HepG2 (cell line): Measurements from ENCODE around the gene CDK15. TPM values are rescaled to one million over a fixed set of nuclear protein-coding genes. Genes with fewer than 3 reads are reported as not detected.

Experiments
- GLI4 ChIP-seq: sonication (generic); formaldehyde crosslinking; IDR thresholded peaks from 2 replicates; pipeline ENCODE4 v1.5.1; 2020; ENCODE audit warnings: missing genetic modification reagents, mild to moderate bottlenecking, moderate library complexity, borderline replicate concordance
- HNRNPUL1 ChIP-seq: fragments of 200-400 bp; formaldehyde crosslinking; IDR thresholded peaks from 2 replicates; pipeline ENCODE4 v1.6.1; 2017; ENCODE audit warnings: low read depth, mild to moderate bottlenecking, low read length, moderate library complexity
- JUN ChIP-seq: sonication (generic); formaldehyde crosslinking; IDR thresholded peaks from 2 replicates; pipeline ENCODE4 v1.4.0; 2020; ENCODE audit warnings: mild to moderate bottlenecking, missing genetic modification reagents
- MTF2 ChIP-seq: sonication (generic); formaldehyde crosslinking; IDR thresholded peaks from 2 replicates; pipeline ENCODE4 v1.5.0; 2020; ENCODE audit warnings: missing genetic modification reagents, borderline replicate concordance
- NFE2L2 ChIP-seq: fragments of 150-350 bp; IDR thresholded peaks from 2 replicates; pipeline ENCODE4 v1.6.1; 2014; ENCODE audit warnings: low read length
- PHF20 ChIP-seq: sonication (generic); formaldehyde crosslinking; IDR thresholded peaks from 2 replicates; pipeline ENCODE4 v1.5.0; 2020; ENCODE audit warnings: mild to moderate bottlenecking, missing genetic modification reagents
- SCMH1 ChIP-seq: sonication (generic); formaldehyde crosslinking; IDR thresholded peaks from 2 replicates; pipeline ENCODE4 v1.9.0; 2021; ENCODE audit warnings: missing genetic modification reagents, mild to moderate bottlenecking, borderline replicate concordance
- STAT5B ChIP-seq: sonication (generic); formaldehyde crosslinking; IDR thresholded peaks from 2 replicates; pipeline ENCODE4 v1.4.0; 2020; ENCODE audit warnings: missing genetic modification reagents
- TRIM24 ChIP-seq: sonication (generic); formaldehyde crosslinking; IDR thresholded peaks from 2 replicates; pipeline ENCODE4 v1.8.0; 2022; ENCODE audit warnings: mild to moderate bottlenecking, missing genetic modification reagents
- XRCC5 ChIP-seq: fragments of 200-400 bp; formaldehyde crosslinking; optimal IDR thresholded peaks from 2 replicates; pipeline ENCODE3; 2017; ENCODE audit warnings: mild to moderate bottlenecking, low read length
- ZFP90 ChIP-seq: sonication (generic); formaldehyde crosslinking; IDR thresholded peaks from 2 replicates; pipeline ENCODE4 v1.8.0; 2022; ENCODE audit warnings: missing genetic modification reagents, mild to moderate bottlenecking, inconsistent platforms, borderline replicate concordance
- ZNF121 ChIP-seq: sonication (generic); formaldehyde crosslinking; IDR thresholded peaks from 2 replicates; pipeline ENCODE4 v1.5.0; 2020; ENCODE audit warnings: mild to moderate bottlenecking, missing genetic modification reagents
- ZNF260 ChIP-seq: sonication (generic); formaldehyde crosslinking; IDR thresholded peaks from 2 replicates; pipeline ENCODE4 v1.4.0; 2020; ENCODE audit warnings: missing genetic modification reagents, low read depth, mild to moderate bottlenecking, borderline replicate concordance
- ZNF549 ChIP-seq: sonication (generic); formaldehyde crosslinking; IDR thresholded peaks from 2 replicates; pipeline ENCODE4 v1.5.0; 2020; ENCODE audit warnings: missing genetic modification reagents
- ZNF761 ChIP-seq: sonication (generic); formaldehyde crosslinking; conservative IDR thresholded peaks from 2 replicates; pipeline ENCODE4 v1.4.0; 2020; ENCODE audit warnings: mild to moderate bottlenecking, missing genetic modification reagents
- polyA plus RNA-seq, 8 experiments: library from polyadenylated mRNA; depleted of rRNA in 3 of 8; stranded (reverse) in 7 of 8; unstranded in 1 of 8; fragments of >200 nt; fragmentation: Illumina TruSeq in 4 of 8; extraction: Trizol in 4 of 8; gene quantifications; 2 replicates each; pipeline versions ENCODE4 v1.2.1 to v1.2.3, GENCODE V29; 2011 to 2016; ENCODE audit warnings: low read depth in 4 of 8, missing spikeins in 1 of 8, mixed read lengths in 1 of 8; ENCODE audit not compliant: insufficient read depth in 1 of 8
- total RNA-seq, 5 experiments: library from RNA; depleted of rRNA; stranded (reverse); fragments of >200 nt; fragmentation: Illumina TruSeq; extraction: Trizol; gene quantifications; 2 replicates each; pipeline ENCODE4 v1.2.3, GENCODE V29; 2016; ENCODE audit warnings: low read depth in 1 of 5
- TF ChIP-seq, protein P1 (sequence below): sonication (generic); formaldehyde crosslinking; IDR thresholded peaks from 2 replicates; pipeline ENCODE4 v1.4.0; 2020; ENCODE audit warnings: missing genetic modification reagents, mild to moderate bottlenecking, borderline replicate concordance
- TF ChIP-seq, protein P2 (sequence below): sonication (generic); formaldehyde crosslinking; IDR thresholded peaks from 2 replicates; pipeline ENCODE4 v1.4.0; 2020; ENCODE audit warnings: missing genetic modification reagents
- TF ChIP-seq, protein P3 (sequence below): sonication (generic); formaldehyde crosslinking; IDR thresholded peaks from 2 replicates; pipeline ENCODE4 v1.8.1; 2023; ENCODE audit warnings: mild to moderate bottlenecking, missing genetic modification reagents, borderline replicate concordance
- TF ChIP-seq, protein P4 (sequence below): sonication (generic); formaldehyde crosslinking; IDR thresholded peaks from 2 replicates; pipeline ENCODE4 v1.4.0; 2020; ENCODE audit warnings: mild to moderate bottlenecking, low read depth, missing genetic modification reagents
- TF ChIP-seq, protein P5 (sequence below): IDR thresholded peaks from 2 replicates; pipeline ENCODE4 v1.6.1; 2016; ENCODE audit warnings: missing compliant biosample characterization, missing genetic modification reagents, borderline replicate concordance
- TF ChIP-seq, protein P6 (sequence below): sonication (generic); formaldehyde crosslinking; IDR thresholded peaks from 2 replicates; pipeline ENCODE4 v1.5.1; 2020; ENCODE audit warnings: mild to moderate bottlenecking, missing genetic modification reagents, borderline replicate concordance

The CDK15 gene
- total and polyA plus RNA-seq, 2 of the 13 experiments (the other 11 are each of a cell fraction or from before 2014, with no cell fraction given) = not detected

DNA sequence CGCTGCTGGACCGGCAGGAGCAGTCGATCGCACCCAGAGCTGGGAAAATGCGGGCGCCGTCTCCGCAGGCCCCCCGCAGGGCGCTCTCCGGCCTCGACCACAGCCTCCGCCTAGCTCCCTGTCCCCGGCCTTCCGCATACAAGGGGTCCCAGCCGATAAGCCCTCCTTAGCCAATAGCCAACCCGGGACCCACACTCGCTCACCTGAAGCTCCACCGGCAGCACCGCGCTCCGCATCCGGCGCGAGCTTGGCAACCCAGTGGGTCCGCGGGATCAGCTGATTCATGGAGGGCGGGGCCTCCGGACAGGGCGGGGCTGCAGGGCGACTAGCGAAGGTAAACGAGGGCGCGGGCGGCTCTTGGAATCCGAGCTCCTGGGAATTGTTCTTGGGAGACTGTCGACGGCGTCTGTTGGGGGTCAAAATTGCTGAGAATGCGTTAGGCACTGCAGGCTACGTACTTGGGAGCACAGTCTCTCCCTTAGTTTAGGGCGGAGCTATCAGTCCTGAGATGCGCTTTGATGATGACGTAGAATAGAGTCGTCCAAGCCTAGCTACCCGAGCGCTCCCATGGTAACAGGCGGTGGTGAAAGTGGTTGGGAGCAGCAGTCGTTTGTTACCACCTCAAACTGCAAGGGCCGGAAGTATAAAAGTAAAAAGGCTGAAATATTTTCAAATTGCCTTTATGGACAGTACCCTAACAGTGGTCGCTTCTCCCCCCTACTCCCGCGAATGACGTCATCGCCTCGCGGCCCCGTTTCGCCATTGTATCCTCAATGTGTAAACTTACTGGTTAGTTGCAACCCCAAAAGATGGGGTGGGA is 25.5 kb upstream of the CDK15 start, which contains the start of gene ALS2 (continued):
- TF ChIP-seq, protein P1, sequence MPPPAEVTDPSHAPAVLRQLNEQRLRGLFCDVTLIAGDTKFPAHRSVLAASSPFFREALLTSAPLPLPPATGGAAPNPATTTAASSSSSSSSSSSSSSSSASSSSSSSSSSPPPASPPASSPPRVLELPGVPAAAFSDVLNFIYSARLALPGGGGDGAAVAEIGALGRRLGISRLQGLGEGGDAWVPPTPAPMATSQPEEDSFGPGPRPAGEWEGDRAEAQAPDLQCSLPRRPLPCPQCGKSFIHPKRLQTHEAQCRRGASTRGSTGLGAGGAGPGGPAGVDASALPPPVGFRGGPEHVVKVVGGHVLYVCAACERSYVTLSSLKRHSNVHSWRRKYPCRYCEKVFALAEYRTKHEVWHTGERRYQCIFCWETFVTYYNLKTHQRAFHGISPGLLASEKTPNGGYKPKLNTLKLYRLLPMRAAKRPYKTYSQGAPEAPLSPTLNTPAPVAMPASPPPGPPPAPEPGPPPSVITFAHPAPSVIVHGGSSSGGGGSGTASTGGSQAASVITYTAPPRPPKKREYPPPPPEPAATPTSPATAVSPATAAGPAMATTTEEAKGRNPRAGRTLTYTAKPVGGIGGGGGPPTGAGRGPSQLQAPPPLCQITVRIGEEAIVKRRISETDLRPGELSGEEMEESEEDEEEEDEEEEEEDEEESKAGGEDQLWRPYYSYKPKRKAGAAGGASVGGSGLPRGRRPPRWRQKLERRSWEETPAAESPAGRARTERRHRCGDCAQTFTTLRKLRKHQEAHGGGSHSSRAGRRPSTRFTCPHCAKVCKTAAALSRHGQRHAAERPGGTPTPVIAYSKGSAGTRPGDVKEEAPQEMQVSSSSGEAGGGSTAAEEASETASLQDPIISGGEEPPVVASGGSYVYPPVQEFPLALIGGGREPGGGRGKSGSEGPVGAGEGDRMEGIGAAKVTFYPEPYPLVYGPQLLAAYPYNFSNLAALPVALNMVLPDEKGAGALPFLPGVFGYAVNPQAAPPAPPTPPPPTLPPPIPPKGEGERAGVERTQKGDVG = no peak
- TF ChIP-seq, protein P2, sequence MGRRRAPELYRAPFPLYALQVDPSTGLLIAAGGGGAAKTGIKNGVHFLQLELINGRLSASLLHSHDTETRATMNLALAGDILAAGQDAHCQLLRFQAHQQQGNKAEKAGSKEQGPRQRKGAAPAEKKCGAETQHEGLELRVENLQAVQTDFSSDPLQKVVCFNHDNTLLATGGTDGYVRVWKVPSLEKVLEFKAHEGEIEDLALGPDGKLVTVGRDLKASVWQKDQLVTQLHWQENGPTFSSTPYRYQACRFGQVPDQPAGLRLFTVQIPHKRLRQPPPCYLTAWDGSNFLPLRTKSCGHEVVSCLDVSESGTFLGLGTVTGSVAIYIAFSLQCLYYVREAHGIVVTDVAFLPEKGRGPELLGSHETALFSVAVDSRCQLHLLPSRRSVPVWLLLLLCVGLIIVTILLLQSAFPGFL = 0 out of 2 replicates have a peak, but pooled peaks have one; percentile 78
- TF ChIP-seq, protein P3, sequence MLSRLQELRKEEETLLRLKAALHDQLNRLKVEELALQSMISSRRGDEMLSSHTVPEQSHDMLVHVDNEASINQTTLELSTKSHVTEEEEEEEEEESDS = 0 out of 2 replicates have a peak, but pooled peaks have one; percentile 73
- TF ChIP-seq ZNF761 (CRISPR knock-in tag) = peak; percentile 88
- no peak for TF ChIP-seq HNRNPUL1
- no peak for TF ChIP-seq SCMH1 (CRISPR knock-in tag)
- TF ChIP-seq, protein P4, sequence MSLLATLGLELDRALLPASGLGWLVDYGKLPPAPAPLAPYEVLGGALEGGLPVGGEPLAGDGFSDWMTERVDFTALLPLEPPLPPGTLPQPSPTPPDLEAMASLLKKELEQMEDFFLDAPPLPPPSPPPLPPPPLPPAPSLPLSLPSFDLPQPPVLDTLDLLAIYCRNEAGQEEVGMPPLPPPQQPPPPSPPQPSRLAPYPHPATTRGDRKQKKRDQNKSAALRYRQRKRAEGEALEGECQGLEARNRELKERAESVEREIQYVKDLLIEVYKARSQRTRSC (CRISPR knock-in tag) = no peak
- TF ChIP-seq, protein P5, sequence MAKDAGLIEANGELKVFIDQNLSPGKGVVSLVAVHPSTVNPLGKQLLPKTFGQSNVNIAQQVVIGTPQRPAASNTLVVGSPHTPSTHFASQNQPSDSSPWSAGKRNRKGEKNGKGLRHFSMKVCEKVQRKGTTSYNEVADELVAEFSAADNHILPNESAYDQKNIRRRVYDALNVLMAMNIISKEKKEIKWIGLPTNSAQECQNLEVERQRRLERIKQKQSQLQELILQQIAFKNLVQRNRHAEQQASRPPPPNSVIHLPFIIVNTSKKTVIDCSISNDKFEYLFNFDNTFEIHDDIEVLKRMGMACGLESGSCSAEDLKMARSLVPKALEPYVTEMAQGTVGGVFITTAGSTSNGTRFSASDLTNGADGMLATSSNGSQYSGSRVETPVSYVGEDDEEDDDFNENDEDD (CRISPR knock-in tag) = peak; percentile 77; the same call in 1 of the 2 replicates
- peak; percentile 44; the same call in 1 of the 2 replicates for TF ChIP-seq ZNF121
- TF ChIP-seq PHF20 = peak; percentile 93
- 0 out of 2 replicates have a peak, but pooled peaks have one; percentile 24 for TF ChIP-seq GLI4 (CRISPR knock-in tag)
- TF ChIP-seq ZNF549 (CRISPR knock-in tag) = no peak
- TF ChIP-seq, protein P6, sequence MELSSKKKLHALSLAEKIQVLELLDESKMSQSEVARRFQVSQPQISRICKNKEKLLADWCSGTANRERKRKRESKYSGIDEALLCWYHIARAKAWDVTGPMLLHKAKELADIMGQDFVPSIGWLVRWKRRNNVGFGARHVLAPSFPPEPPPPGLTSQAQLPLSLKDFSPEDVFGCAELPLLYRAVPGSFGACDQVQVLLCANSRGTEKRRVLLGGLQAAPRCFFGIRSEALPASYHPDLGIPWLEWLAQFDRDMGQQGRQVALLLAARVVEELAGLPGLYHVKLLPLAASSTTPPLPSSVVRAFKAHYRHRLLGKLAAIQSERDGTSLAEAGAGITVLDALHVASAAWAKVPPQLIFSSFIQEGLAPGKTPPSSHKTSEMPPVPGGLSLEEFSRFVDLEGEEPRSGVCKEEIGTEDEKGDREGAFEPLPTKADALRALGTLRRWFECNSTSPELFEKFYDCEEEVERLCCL (CRISPR knock-in tag) = peak; percentile 70; the same call in 1 of the 2 replicates
- no peak for TF ChIP-seq STAT5B
- TF ChIP-seq NFE2L2 = no peak
- peak; percentile 51 for TF ChIP-seq XRCC5
- peak; percentile 88; the same call in 1 of the 2 replicates for TF ChIP-seq ZFP90
- no peak for TF ChIP-seq ZNF260 (CRISPR knock-in tag)
- peak; percentile 96; the same call in 1 of the 2 replicates for TF ChIP-seq MTF2 (CRISPR knock-in tag)
- no peak for TF ChIP-seq JUN (CRISPR knock-in tag)
- no peak for TF ChIP-seq TRIM24
